ENCODE results near the gene FRMD3. TPM values are rescaled to one million over a fixed set of nuclear protein-coding genes. Genes with fewer than 3 reads are reported as not detected.

FRMD3 gene
- total and polyA plus RNA-seq, 7 experiments from 2014 or later, result 0.85 to 2.5 (median 0.97) TPM; not detected in 1

- CTCF ChIA-PET, result no interaction called here
- H3K27ac ChIP-seq (ENCODE audit: low read depth, low read length), result no peak overlapping the region
- H3K27me3 Mint-ChIP-seq, result no peaks in the 10 kb centered on the region
- H3K4me1 Mint-ChIP-seq, result no peaks in the 10 kb centered on the region
- intact Hi-C loops (cut with micrococcal nuclease), result no loop called here
- POLR2A ChIA-PET, result interaction anchor here (0.6 kb wide), 1 partner anchor 1495 kb away, joined by 3 read pairs; no protein-coding TSS in a partner anchor
- H3K4me3 Mint-ChIP-seq, result no peak overlapping the region
- no peaks in the 10 kb centered on the region for H3K9me3 Mint-ChIP-seq
- H3K27me3 ChIP-seq (ENCODE audit: control insufficient read depth in 2 of 2, insufficient read depth in 2 of 2, low read length in 2 of 2), result no peaks in the 10 kb centered on the region
- peaks cover 0 to 25% (median 13%) of the 10 kb centered on the region in 5 donors for H3K36me3 Mint-ChIP-seq
- DNase-seq, result no peak
- no peak overlapping the region for H3K4me3 ChIP-seq (ENCODE audit: low read length)
- no peaks in the 10 kb centered on the region for H3K36me3 ChIP-seq (ENCODE audit: control insufficient read depth in 2 of 3, insufficient read depth in 3 of 3, low read length in 3 of 3)
- no peaks in the 10 kb centered on the region for H3K9me3 ChIP-seq (ENCODE audit: control insufficient read depth in 2 of 3, low read length in 3 of 3)
- no peak overlapping the region for H3K27ac Mint-ChIP-seq
- no peak for ATAC-seq
- no peaks in the 10 kb centered on the region for H3K4me1 ChIP-seq (ENCODE audit: control insufficient read depth in 2 of 2, insufficient read depth in 2 of 2, low read length in 2 of 2)
Observed at GRCh38 chr9:83299571-83299970, 238.6 kb downstream of the FRMD3 start.

- H3K27ac Mint-ChIP-seq, result no peak overlapping the region
- H3K4me1 Mint-ChIP-seq, result no peaks in the 10 kb centered on the region
- DNase-seq, result no peak
- Histone ChIP-seq H3K36me3 (ENCODE audit: control insufficient read depth in 2 of 3, insufficient read depth in 3 of 3, low read length in 3 of 3) (no peaks in the 10 kb centered on the region), H3K27ac (ENCODE audit: low read depth, low read length) (no peak overlapping the region), H3K4me1 (ENCODE audit: control insufficient read depth in 2 of 2, insufficient read depth in 2 of 2, low read length in 2 of 2) (no peaks in the 10 kb centered on the region), H3K9me3 (ENCODE audit: control insufficient read depth in 2 of 3, low read length in 3 of 3) (no peaks in the 10 kb centered on the region), H3K4me3 (ENCODE audit: low read length) (no peak overlapping the region), H3K27me3 (ENCODE audit: control insufficient read depth in 2 of 2, insufficient read depth in 2 of 2, low read length in 2 of 2) (no peaks in the 10 kb centered on the region)
- intact Hi-C loops (cut with micrococcal nuclease), result no loop called here
- ChIA-PET CTCF (no interaction called here), POLR2A (interaction anchor here (0.6 kb wide), 1 partner anchor 1495 kb away, joined by 3 read pairs; no protein-coding TSS in a partner anchor)
- no peaks in the 10 kb centered on the region for H3K27me3 Mint-ChIP-seq
- H3K9me3 Mint-ChIP-seq, result no peaks in the 10 kb centered on the region
- no peak for ATAC-seq
- no peak overlapping the region for H3K4me3 Mint-ChIP-seq
- H3K36me3 Mint-ChIP-seq, result peaks cover 0 to 24% (median 13%) of the 10 kb centered on the region in 5 donors
Observed at GRCh38 chr9:83299094-83299493, 239.1 kb downstream of the FRMD3 start.

GRCh38 chr9:83296123-83296522, 242.1 kb downstream of the FRMD3 start:
- intact Hi-C loops (cut with micrococcal nuclease), result no loop called here
- Mint-ChIP-seq H3K4me3 (no peak overlapping the region), H3K9me3 (no peaks in the 10 kb centered on the region), H3K36me3 (peaks cover 0 to 27% (median 13%) of the 10 kb centered on the region in 5 donors), H3K27ac (no peak overlapping the region), H3K27me3 (no peaks in the 10 kb centered on the region), H3K4me1 (no peaks in the 10 kb centered on the region)
- ATAC-seq (no peak), DNase-seq (no peak)
- Histone ChIP-seq H3K27ac (ENCODE audit: low read depth, low read length) (no peak overlapping the region), H3K27me3 (ENCODE audit: control insufficient read depth in 2 of 2, insufficient read depth in 2 of 2, low read length in 2 of 2) (no peaks in the 10 kb centered on the region), H3K36me3 (ENCODE audit: control insufficient read depth in 2 of 3, insufficient read depth in 3 of 3, low read length in 3 of 3) (no peaks in the 10 kb centered on the region), H3K4me1 (ENCODE audit: control insufficient read depth in 2 of 2, insufficient read depth in 2 of 2, low read length in 2 of 2) (no peaks in the 10 kb centered on the region), H3K4me3 (ENCODE audit: low read length) (no peak overlapping the region), H3K9me3 (ENCODE audit: control insufficient read depth in 2 of 3, low read length in 3 of 3) (no peaks in the 10 kb centered on the region)
- ChIA-PET CTCF (no interaction called here), POLR2A (no interaction called here)

- H3K27me3 Mint-ChIP-seq, result no peaks in the 10 kb centered on the region
- POLR2A ChIA-PET, result no interaction called here
- CTCF ChIA-PET, result no interaction called here
- H3K36me3 Mint-ChIP-seq, result peaks cover 0 to 27% (median 13%) of the 10 kb centered on the region in 5 donors
- H3K4me3 Mint-ChIP-seq, result no peak overlapping the region
- ATAC-seq (no peak), DNase-seq (no peak)
- Histone ChIP-seq H3K4me1 (ENCODE audit: control insufficient read depth in 2 of 2, insufficient read depth in 2 of 2, low read length in 2 of 2) (no peaks in the 10 kb centered on the region), H3K36me3 (ENCODE audit: control insufficient read depth in 2 of 3, insufficient read depth in 3 of 3, low read length in 3 of 3) (no peaks in the 10 kb centered on the region), H3K9me3 (ENCODE audit: control insufficient read depth in 2 of 3, low read length in 3 of 3) (no peaks in the 10 kb centered on the region), H3K27me3 (ENCODE audit: control insufficient read depth in 2 of 2, insufficient read depth in 2 of 2, low read length in 2 of 2) (no peaks in the 10 kb centered on the region), H3K27ac (ENCODE audit: low read depth, low read length) (no peak overlapping the region), H3K4me3 (ENCODE audit: low read length) (no peak overlapping the region)
- no peaks in the 10 kb centered on the region for H3K9me3 Mint-ChIP-seq
- no peaks in the 10 kb centered on the region for H3K4me1 Mint-ChIP-seq
- no peak overlapping the region for H3K27ac Mint-ChIP-seq
- intact Hi-C loops (cut with micrococcal nuclease), result no loop called here
Observed at GRCh38 chr9:83294816-83295215, 243.4 kb downstream of the FRMD3 start.

- POLR2A ChIA-PET, result no interaction called here
- H3K36me3 Mint-ChIP-seq, result peaks cover 0 to 11% (median 0%) of the 10 kb centered on the region in 5 donors
Observed at GRCh38 chr9:83291196-83291595, 247.0 kb downstream of the FRMD3 start.

GRCh38 chr9:83290692-83291091, 247.5 kb downstream of the FRMD3 start:
- Mint-ChIP-seq H3K27ac (no peak overlapping the region), H3K9me3 (no peaks in the 10 kb centered on the region), H3K36me3 (peaks cover 0 to 7% (median 0%) of the 10 kb centered on the region in 5 donors), H3K4me1 (no peaks in the 10 kb centered on the region), H3K27me3 (no peaks in the 10 kb centered on the region), H3K4me3 (no peak overlapping the region)
- ChIA-PET CTCF (no interaction called here), POLR2A (no interaction called here)
- Histone ChIP-seq H3K4me3 (ENCODE audit: low read length) (no peak overlapping the region), H3K4me1 (ENCODE audit: control insufficient read depth in 2 of 2, insufficient read depth in 2 of 2, low read length in 2 of 2) (no peaks in the 10 kb centered on the region), H3K27ac (ENCODE audit: low read depth, low read length) (no peak overlapping the region), H3K36me3 (ENCODE audit: control insufficient read depth in 2 of 3, insufficient read depth in 3 of 3, low read length in 3 of 3) (no peaks in the 10 kb centered on the region), H3K9me3 (ENCODE audit: control insufficient read depth in 2 of 3, low read length in 3 of 3) (no peaks in the 10 kb centered on the region), H3K27me3 (ENCODE audit: control insufficient read depth in 2 of 2, insufficient read depth in 2 of 2, low read length in 2 of 2) (no peaks in the 10 kb centered on the region)
- no peak for ATAC-seq
- no peak for DNase-seq
- intact Hi-C loops (cut with micrococcal nuclease), result no loop called here

More at GRCh38 chr9:83291196-83291595, 247.0 kb downstream of the FRMD3 start:
- Histone ChIP-seq H3K27me3 (ENCODE audit: control insufficient read depth in 2 of 2, insufficient read depth in 2 of 2, low read length in 2 of 2) (no peaks in the 10 kb centered on the region), H3K27ac (ENCODE audit: low read depth, low read length) (no peak overlapping the region), H3K36me3 (ENCODE audit: control insufficient read depth in 2 of 3, insufficient read depth in 3 of 3, low read length in 3 of 3) (no peaks in the 10 kb centered on the region), H3K9me3 (ENCODE audit: control insufficient read depth in 2 of 3, low read length in 3 of 3) (no peaks in the 10 kb centered on the region), H3K4me3 (ENCODE audit: low read length) (no peak overlapping the region), H3K4me1 (ENCODE audit: control insufficient read depth in 2 of 2, insufficient read depth in 2 of 2, low read length in 2 of 2) (no peaks in the 10 kb centered on the region)
- Mint-ChIP-seq H3K4me1 (no peaks in the 10 kb centered on the region), H3K27ac (no peak overlapping the region), H3K27me3 (no peaks in the 10 kb centered on the region), H3K4me3 (no peak overlapping the region), H3K9me3 (no peaks in the 10 kb centered on the region)
- DNase-seq, result no peak
- no peak for ATAC-seq
- intact Hi-C loops (cut with micrococcal nuclease), result no loop called here
- CTCF ChIA-PET, result no interaction called here

- Histone ChIP-seq H3K4me1 (ENCODE audit: control insufficient read depth in 2 of 2, insufficient read depth in 2 of 2, low read length in 2 of 2) (no peaks in the 10 kb centered on the region), H3K4me3 (ENCODE audit: low read length) (no peak overlapping the region), H3K36me3 (ENCODE audit: control insufficient read depth in 2 of 3, insufficient read depth in 3 of 3, low read length in 3 of 3) (no peaks in the 10 kb centered on the region), H3K9me3 (ENCODE audit: control insufficient read depth in 2 of 3, low read length in 3 of 3) (no peaks in the 10 kb centered on the region), H3K27me3 (ENCODE audit: control insufficient read depth in 2 of 2, insufficient read depth in 2 of 2, low read length in 2 of 2) (no peaks in the 10 kb centered on the region), H3K27ac (ENCODE audit: low read depth, low read length) (no peak overlapping the region)
- ChIA-PET POLR2A (no interaction called here), CTCF (no interaction called here)
- Mint-ChIP-seq H3K36me3 (no peaks in the 10 kb centered on the region), H3K27ac (no peak overlapping the region), H3K4me3 (no peak overlapping the region), H3K4me1 (peaks cover 0 to 2% (median 0%) of the 10 kb centered on the region in 7 donors), H3K27me3 (no peaks in the 10 kb centered on the region), H3K9me3 (no peaks in the 10 kb centered on the region)
- ATAC-seq, result no peak
- no peak for DNase-seq
- intact Hi-C loops (cut with micrococcal nuclease), result no loop called here
Observed at GRCh38 chr9:83287021-83287420, 251.2 kb downstream of the FRMD3 start.
